HG02610 (cell line): ENCODE data around the gene HEPN1.
A peak's percentile ranks its signal among the peaks of the same experiment; 100 is the strongest.

Experiments used
- ATAC-seq: cut with Tn5 transposase; IDR thresholded peaks from one replicate; pipeline ENCODE4 v1.9.1; 2021; ENCODE audit warnings: mild to moderate bottlenecking, moderate library complexity; ENCODE audit not compliant: unreplicated experiment

HEPN1 gene

GRCh38 chr11:124918950-124919349, at the start of gene HEPN1:
HEPN1 (plus strand) TSS chr11:124919250.
- no peak for ATAC-seq

- ATAC-seq = no peak
Observed at GRCh38 chr11:124869331-124869730, 49.7 kb upstream of the HEPN1 start.

GRCh38 chr11:124869856-124870387, 49.1 kb upstream of the HEPN1 start:
- ATAC-seq = no peak

DNA sequence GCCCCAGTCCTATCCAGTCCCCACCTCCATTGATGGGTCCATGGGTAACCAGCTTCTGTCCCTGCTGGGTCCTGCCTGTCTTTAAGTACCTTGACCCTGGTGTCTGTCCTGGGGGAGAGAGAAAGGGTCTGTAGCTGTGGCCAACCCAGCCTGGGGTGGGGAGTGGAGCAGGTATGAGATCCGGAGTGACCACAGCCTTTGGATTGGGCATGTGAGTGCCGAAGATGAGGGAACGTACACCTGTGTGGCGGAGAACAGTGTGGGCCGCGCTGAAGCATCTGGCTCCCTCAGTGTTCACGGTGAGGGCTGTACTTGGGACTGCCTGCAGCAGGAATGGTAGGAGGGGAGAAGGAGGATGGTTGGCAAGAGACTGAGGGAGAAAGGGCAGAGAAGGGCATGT, 48.6 kb upstream of the HEPN1 start:
- no peak for ATAC-seq

GRCh38 chr11:124872280-124872679, 46.8 kb upstream of the HEPN1 start:
- ATAC-seq = no peak

- ATAC-seq = no peak
Observed at GRCh38 chr11:124872741-124873140, 46.3 kb upstream of the HEPN1 start.

DNA sequence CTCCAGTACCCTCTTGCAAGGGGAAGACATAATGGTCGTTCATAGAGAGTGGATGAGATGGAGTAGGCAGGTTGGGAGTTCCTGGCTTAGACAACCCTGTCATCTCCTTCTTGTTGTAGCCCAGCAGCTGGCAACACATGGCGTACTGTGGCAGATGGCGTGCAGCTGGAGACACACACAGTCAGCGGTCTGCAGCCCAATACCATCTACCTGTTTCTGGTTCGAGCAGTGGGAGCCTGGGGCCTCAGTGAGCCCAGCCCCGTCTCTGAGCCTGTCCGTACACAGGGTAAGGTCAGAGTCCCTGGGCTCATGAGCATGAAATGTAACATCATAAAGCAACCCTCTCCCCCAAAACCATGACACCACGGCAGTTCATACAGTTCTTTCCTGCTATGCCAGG, 45.1 kb upstream of the HEPN1 start:
- no peak for ATAC-seq

GRCh38 chr11:124874571-124875255, 44.3 kb upstream of the HEPN1 start:
- ATAC-seq = no peak

DNA sequence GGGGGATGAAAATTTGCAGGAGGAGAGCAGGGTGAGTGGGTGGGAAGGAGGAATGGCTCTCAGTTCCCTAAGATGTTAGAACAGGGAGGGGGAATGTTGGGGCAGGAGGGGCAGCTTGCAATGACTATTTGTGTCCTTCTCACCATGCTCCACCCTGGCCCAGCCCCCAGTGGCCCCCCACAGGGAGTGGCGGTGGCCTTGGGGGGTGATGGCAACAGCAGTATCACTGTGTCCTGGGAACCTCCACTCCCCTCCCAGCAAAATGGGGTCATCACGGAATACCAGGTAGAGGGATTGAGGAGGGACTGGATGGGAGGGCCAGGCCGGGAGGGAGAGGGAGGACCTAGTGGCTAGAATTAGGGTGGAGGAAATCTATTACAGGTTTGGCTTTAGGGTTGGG, 43.6 kb upstream of the HEPN1 start:
- ATAC-seq = no peak

DNA sequence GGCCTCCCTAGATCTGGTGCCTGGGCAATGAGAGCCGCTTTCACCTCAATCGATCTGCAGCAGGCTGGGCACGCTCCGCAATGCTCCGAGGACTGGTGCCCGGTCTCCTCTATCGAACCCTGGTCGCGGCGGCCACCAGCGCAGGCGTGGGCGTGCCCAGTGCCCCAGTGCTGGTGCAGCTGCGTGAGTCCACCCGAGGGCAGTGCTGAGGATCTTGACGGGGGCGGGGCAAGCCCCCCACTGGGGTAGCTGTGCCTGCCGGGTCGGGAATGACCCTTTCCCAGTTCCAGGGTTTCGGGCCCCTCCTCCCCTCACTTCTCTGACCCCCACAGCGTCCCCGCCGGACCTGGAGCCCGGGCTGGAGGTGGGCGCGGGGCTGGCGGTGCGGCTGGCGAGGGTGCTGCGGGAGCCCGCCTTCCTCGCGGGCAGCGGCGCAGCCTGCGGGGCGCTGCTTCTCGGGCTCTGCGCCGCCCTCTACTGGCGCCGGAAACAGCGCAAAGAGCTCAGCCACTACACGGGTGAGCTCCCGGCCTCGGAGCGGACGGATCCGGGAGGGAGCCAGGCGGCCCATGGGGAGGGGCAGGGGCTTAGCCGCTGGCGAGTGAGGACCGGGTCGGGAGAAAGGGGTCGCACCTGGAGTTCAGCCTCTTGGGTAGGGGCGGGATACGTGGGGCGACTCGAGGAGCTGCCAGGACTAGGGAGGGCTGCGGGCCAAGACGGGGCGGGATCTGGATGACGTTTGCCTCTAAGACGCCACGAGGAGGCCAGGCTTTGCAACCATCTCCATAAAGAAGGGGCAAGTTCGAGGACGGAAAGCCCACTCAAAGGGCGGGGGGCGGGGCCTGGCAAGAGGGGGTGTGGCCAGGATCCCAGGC, 42.9 kb upstream of the HEPN1 start:
- ATAC-seq = peak; percentile 93

GRCh38 chr11:124876818-124877630, 42.0 kb upstream of the HEPN1 start:
- no peak for ATAC-seq

GRCh38 chr11:124877631-124877909, 41.5 kb upstream of the HEPN1 start:
- ATAC-seq = no peak

GRCh38 chr11:124877910-124878758, 40.9 kb upstream of the HEPN1 start:
- ATAC-seq = no peak

DNA sequence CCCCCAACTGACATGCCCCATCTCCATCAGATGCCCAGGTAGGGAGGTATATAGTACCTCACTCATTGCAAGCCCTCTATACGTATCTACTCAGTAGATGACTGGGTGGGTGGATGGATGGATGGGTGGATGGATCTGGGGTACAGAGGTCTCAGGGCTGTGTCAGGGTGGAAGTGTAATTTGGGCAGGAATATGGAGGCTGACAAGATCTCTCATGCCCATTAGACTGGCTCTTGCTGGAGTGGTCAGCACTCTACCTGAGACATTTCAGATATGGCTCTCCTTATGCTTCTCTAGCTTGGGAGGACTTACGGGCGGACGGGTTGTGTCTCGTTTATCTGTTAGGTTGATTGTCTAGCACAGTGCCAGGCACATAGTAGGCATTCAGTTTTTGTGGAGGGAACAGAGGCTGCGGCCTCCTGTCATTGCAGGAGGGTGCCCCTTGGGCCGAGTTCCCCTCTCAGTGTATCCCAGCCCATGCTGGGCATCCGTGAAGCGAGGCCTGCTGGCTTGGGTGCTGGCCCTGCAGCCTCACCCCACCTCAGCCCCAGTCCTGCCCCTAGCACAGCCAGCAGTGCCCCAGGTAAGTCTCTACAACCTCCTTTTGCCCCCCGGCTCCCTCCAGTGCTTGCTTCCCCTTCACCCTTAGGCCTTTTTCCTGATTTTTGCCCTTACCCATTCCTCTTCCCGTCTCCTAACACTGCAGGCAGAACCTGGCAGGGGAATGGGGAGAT, 40.1 kb upstream of the HEPN1 start:
- no peak for ATAC-seq

DNA sequence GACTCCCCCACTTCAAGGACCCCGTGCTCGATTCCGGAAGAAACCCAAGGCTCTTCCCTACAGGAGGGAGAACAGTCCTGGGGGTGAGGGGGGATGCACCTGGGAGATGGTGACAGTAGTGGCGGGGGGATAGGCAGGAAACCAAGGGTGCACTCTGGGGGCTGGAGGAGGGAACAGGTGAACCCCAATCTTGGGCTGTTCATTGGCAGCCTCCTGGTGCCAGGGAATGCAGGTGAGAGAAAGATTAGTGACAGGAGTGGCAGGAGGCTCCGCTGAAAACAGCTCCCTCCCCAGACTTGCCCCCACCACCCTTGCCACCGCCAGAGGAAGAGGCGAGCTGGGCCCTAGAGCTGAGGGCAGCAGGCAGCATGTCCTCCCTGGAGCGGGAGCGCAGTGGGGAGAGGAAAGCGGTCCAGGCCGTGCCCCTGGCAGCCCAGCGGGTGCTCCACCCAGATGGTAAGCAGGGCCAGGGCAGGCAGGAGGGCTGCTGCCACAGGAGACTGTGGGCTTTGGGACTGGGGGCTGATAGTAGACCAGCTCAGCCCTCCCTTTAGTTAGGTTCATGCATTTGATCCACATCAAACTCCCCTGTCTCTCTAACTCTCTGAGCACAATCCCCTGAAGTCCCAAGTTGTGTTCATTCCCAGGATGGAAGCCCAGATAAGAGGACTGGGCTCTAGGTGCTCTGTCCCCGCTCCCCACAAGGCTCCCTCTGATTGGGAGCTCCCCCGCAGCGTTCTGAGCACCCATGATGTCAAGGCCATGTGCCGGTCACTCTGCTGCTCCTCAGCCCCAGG, 39.4 kb upstream of the HEPN1 start:
- no peak for ATAC-seq

DNA sequence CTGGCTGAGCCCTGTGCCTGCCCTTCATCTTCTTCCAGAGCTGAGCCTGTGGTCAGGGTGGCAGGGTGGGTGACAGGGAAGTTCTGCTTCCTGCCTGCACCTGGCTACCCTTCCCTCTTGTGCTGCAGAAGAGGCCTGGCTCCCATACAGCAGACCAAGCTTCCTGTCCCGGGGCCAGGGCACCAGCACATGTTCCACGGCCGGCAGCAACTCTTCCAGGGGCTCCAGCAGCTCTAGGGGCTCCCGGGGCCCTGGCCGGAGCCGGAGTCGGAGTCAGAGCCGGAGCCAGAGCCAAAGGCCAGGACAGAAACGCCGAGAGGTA, 38.8 kb upstream of the HEPN1 start:
- ATAC-seq = no peak

DNA sequence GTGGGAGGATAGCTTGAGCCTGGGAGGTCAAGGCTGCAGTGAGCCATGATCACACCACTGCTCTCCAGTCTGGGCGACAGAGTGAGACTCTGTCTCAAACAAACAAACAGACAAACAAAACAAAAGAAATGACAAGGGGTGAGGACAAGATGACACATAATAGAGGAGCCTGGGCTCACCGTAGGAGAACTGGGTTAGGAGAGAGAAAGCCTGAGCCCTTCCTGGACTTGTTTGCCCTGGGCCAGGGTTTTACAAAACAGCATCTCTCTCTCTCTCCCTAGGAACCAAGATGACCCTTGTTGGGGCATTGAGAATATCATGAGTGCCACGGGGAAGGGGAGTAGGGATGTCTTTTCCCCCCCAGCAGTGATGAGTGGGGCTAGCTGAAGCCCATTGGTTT, 38.1 kb upstream of the HEPN1 start:
- no peak for ATAC-seq

- no peak for ATAC-seq
Observed at GRCh38 chr11:124882339-124883071, 36.5 kb upstream of the HEPN1 start.

- ATAC-seq = no peak
Observed at GRCh38 chr11:124884340-124884739, 34.7 kb upstream of the HEPN1 start.
